Measurements from ENCODE around the gene P2RX1. TPM values are rescaled to one million over a fixed set of nuclear protein-coding genes. Genes with fewer than 3 reads are reported as not detected.
"Not testable (repeated sequence)": the region's sequence is repeated elsewhere in the genome, so short reads cannot be mapped to it uniquely, and the experiment has no call there.

The P2RX1 gene
- polyA plus RNA-seq, 12 donors: 1.7 to 28.8 (median 2.5) TPM; not detected in 1

- DNase-seq: no peak
Measured at GRCh38 chr17:3953542-3953941, 37.3 kb upstream of the P2RX1 start.

GRCh38 chr17:3952186-3952585, 35.9 kb upstream of the P2RX1 start:
- no peak for DNase-seq

- no peak for DNase-seq
Measured at GRCh38 chr17:3951420-3951819, 35.2 kb upstream of the P2RX1 start.

GRCh38 chr17:3951003-3951402, 34.7 kb upstream of the P2RX1 start:
- DNase-seq: no peak

GRCh38 chr17:3950584-3950983, 34.3 kb upstream of the P2RX1 start:
- DNase-seq: no peak

GRCh38 chr17:3949418-3949817, 33.2 kb upstream of the P2RX1 start:
- no peak for DNase-seq

- not testable (repeated sequence) for DNase-seq
Measured at GRCh38 chr17:3948551-3948950, 32.3 kb upstream of the P2RX1 start.

GRCh38 chr17:3947318-3947810, 31.1 kb upstream of the P2RX1 start:
- no peak for DNase-seq

- DNase-seq: no peak
Measured at GRCh38 chr17:3946711-3947235, 30.5 kb upstream of the P2RX1 start.

GRCh38 chr17:3944485-3945388, 28.5 kb upstream of the P2RX1 start:
- DNase-seq: peak; percentile 54

- no peak for DNase-seq
Measured at GRCh38 chr17:3943240-3943891, 27.1 kb upstream of the P2RX1 start.

GRCh38 chr17:3940965-3941698, 24.9 kb upstream of the P2RX1 start:
- no peak for DNase-seq

GRCh38 chr17:3937359-3937758, 21.1 kb upstream of the P2RX1 start:
- no peak for DNase-seq

GRCh38 chr17:3935825-3936355, 19.6 kb upstream of the P2RX1 start:
- no peak for DNase-seq

GRCh38 chr17:3935140-3935542, 18.9 kb upstream of the P2RX1 start:
- DNase-seq: peak; percentile 52

GRCh38 chr17:3929764-3930163, 13.5 kb upstream of the P2RX1 start:
- no peak for DNase-seq

GRCh38 chr17:3929181-3929580, 12.9 kb upstream of the P2RX1 start:
- no peak for DNase-seq

GRCh38 chr17:3928406-3928805, 12.1 kb upstream of the P2RX1 start:
- no peak for DNase-seq

GRCh38 chr17:3927628-3928340, 11.5 kb upstream of the P2RX1 start:
- no peak for DNase-seq

GRCh38 chr17:3926860-3927627, 10.8 kb upstream of the P2RX1 start:
- DNase-seq: no peak
